Measurements from ENCODE around the gene TAS2R43. TPM values are rescaled to one million over a fixed set of nuclear protein-coding genes. Genes with fewer than 3 reads are reported as not detected.
"Not testable (repeated sequence)": the region's sequence is repeated elsewhere in the genome, so short reads cannot be mapped to it uniquely, and the experiment has no call there.

TAS2R43 gene
- polyA plus RNA-seq, 2 of the 4 experiments (the other 2 are of a cell fraction), result not detected

DNA sequence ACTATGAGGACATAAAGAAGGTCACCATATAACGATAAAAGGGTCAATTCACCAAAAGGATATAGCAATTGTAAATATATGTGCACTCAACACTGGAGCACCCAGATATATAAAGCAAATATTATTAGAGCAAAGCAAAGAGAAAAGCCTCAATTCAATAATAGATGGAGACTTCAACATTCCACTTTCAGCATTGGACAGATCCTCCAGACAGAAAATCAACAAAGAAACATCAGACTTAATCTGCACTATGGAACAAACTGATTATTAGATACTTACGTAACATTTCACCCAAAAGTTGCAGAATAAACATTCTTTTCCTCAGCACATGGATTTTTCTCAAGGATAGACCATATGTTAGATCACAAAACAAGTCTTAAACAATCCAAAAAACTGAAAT is 50.7 kb downstream of the TAS2R43 start:
- TF ChIP-seq, protein P1, sequence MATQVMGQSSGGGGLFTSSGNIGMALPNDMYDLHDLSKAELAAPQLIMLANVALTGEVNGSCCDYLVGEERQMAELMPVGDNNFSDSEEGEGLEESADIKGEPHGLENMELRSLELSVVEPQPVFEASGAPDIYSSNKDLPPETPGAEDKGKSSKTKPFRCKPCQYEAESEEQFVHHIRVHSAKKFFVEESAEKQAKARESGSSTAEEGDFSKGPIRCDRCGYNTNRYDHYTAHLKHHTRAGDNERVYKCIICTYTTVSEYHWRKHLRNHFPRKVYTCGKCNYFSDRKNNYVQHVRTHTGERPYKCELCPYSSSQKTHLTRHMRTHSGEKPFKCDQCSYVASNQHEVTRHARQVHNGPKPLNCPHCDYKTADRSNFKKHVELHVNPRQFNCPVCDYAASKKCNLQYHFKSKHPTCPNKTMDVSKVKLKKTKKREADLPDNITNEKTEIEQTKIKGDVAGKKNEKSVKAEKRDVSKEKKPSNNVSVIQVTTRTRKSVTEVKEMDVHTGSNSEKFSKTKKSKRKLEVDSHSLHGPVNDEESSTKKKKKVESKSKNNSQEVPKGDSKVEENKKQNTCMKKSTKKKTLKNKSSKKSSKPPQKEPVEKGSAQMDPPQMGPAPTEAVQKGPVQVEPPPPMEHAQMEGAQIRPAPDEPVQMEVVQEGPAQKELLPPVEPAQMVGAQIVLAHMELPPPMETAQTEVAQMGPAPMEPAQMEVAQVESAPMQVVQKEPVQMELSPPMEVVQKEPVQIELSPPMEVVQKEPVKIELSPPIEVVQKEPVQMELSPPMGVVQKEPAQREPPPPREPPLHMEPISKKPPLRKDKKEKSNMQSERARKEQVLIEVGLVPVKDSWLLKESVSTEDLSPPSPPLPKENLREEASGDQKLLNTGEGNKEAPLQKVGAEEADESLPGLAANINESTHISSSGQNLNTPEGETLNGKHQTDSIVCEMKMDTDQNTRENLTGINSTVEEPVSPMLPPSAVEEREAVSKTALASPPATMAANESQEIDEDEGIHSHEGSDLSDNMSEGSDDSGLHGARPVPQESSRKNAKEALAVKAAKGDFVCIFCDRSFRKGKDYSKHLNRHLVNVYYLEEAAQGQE (IDR thresholded peaks at IDR 0.05), result peak; percentile 43; the same call in 1 of the 2 replicates
- H3K27ac ChIP-seq; POLR2A ChIA-PET; CTCF ChIA-PET; ATAC-seq; H3K9me3 ChIP-seq; DNase-seq (ENCODE audit: low read depth in 1 of 2, low spot score in 1 of 2); H3K4me2 ChIP-seq; H3K4me1 ChIP-seq; H3K4me3 ChIP-seq; FAIRE-seq: not testable (repeated sequence)
- 92% methylated on average over 2 of the region's 2 CpGs for WGBS (ENCODE audit: missing lambda C conversion rate)

Small RNAs within 50 kb of the gene (small RNA-seq; reads per million reads assigned to genes)
- gene AC018630.1, result 0 reads per million in 6 experiments

Other genes starting within 250 kb of the TAS2R43 start
- gene PRR4, start 242.8 kb downstream of the TAS2R43 start, polyA plus RNA-seq (2011; rRNA removed), result 5.7 and 6.4 TPM in 2 replicates
- gene PRR4, start 242.8 kb downstream of the TAS2R43 start, polyA plus RNA-seq (2017; fragmentation: RNase III; extraction: RNeasy Plus Mini Kit Qiagen cat#74134 plus additional on column Dnase treatment), result 1.6 to 2.5 TPM (median 2.2 TPM) in 3 replicates
- 3.4 and 4.3 TPM in 2 replicates for gene PRH1, start 208.1 kb downstream of the TAS2R43 start, polyA plus RNA-seq (2011; rRNA removed)
- gene PRH1, start 208.1 kb downstream of the TAS2R43 start, polyA plus RNA-seq (2017; fragmentation: RNase III; extraction: RNeasy Plus Mini Kit Qiagen cat#74134 plus additional on column Dnase treatment), result 6.7 to 7.8 TPM (median 7.8 TPM) in 3 replicates
- gene TAS2R13, start 182.8 kb downstream of the TAS2R43 start, polyA plus RNA-seq (2011; rRNA removed), result 0.19 and 0.28 TPM in 2 replicates
- gene TAS2R13, start 182.8 kb downstream of the TAS2R43 start, polyA plus RNA-seq (2017; fragmentation: RNase III; extraction: RNeasy Plus Mini Kit Qiagen cat#74134 plus additional on column Dnase treatment), result not detected in 3 replicates
- 0.25 and 0.39 TPM in 2 replicates for gene PRH2, start 163.1 kb downstream of the TAS2R43 start, polyA plus RNA-seq (2011; rRNA removed)
- 0.19 TPM in 1 of 3 replicates, not detected in the others for gene PRH2, start 163.1 kb downstream of the TAS2R43 start, polyA plus RNA-seq (2017; fragmentation: RNase III; extraction: RNeasy Plus Mini Kit Qiagen cat#74134 plus additional on column Dnase treatment)
- gene TAS2R14, start 153.1 kb downstream of the TAS2R43 start, polyA plus RNA-seq (2011; rRNA removed), result 3.1 and 4.1 TPM in 2 replicates
- 0.70 to 0.94 TPM (median 0.80 TPM) in 3 replicates for gene TAS2R14, start 153.1 kb downstream of the TAS2R43 start, polyA plus RNA-seq (2017; fragmentation: RNase III; extraction: RNeasy Plus Mini Kit Qiagen cat#74134 plus additional on column Dnase treatment)
- gene TAS2R50, start 105.4 kb downstream of the TAS2R43 start, polyA plus RNA-seq (2011; rRNA removed), result 0.25 and 0.27 TPM in 2 replicates
- gene TAS2R50, start 105.4 kb downstream of the TAS2R43 start, polyA plus RNA-seq (2017; fragmentation: RNase III; extraction: RNeasy Plus Mini Kit Qiagen cat#74134 plus additional on column Dnase treatment), result not detected in 3 replicates
- gene TAS2R20, start 94.0 kb downstream of the TAS2R43 start, polyA plus RNA-seq (2011; rRNA removed), result 0.89 and 1.4 TPM in 2 replicates
- gene TAS2R20, start 94.0 kb downstream of the TAS2R43 start, polyA plus RNA-seq (2017; fragmentation: RNase III; extraction: RNeasy Plus Mini Kit Qiagen cat#74134 plus additional on column Dnase treatment), result 0.15 to 0.21 TPM (median 0.15 TPM) in 3 replicates
- 0.90 and 1.1 TPM in 2 replicates for gene TAS2R19, start 69.7 kb downstream of the TAS2R43 start, polyA plus RNA-seq (2011; rRNA removed)
- gene TAS2R19, start 69.7 kb downstream of the TAS2R43 start, polyA plus RNA-seq (2017; fragmentation: RNase III; extraction: RNeasy Plus Mini Kit Qiagen cat#74134 plus additional on column Dnase treatment), result 0.09 to 0.19 TPM (median 0.13 TPM) in 3 replicates
- 0.73 and 1.1 TPM in 2 replicates for gene TAS2R31, start 60.9 kb downstream of the TAS2R43 start, polyA plus RNA-seq (2011; rRNA removed)
- gene TAS2R31, start 60.9 kb downstream of the TAS2R43 start, polyA plus RNA-seq (2017; fragmentation: RNase III; extraction: RNeasy Plus Mini Kit Qiagen cat#74134 plus additional on column Dnase treatment), result 0.17 to 0.30 TPM (median 0.28 TPM) in 3 replicates
- gene TAS2R46, start 30.0 kb downstream of the TAS2R43 start, polyA plus RNA-seq (2011; rRNA removed), result 0.32 and 0.48 TPM in 2 replicates
- gene TAS2R46, start 30.0 kb downstream of the TAS2R43 start, polyA plus RNA-seq (2017; fragmentation: RNase III; extraction: RNeasy Plus Mini Kit Qiagen cat#74134 plus additional on column Dnase treatment), result 0.10 to 0.11 TPM in 2 of 3 replicates, not detected in the other
- gene TAS2R30, start 42.3 kb upstream of the TAS2R43 start, polyA plus RNA-seq (2011; rRNA removed), result 0.26 and 0.69 TPM in 2 replicates
- 0.11 TPM in 1 of 3 replicates, not detected in the others for gene TAS2R30, start 42.3 kb upstream of the TAS2R43 start, polyA plus RNA-seq (2017; fragmentation: RNase III; extraction: RNeasy Plus Mini Kit Qiagen cat#74134 plus additional on column Dnase treatment)
- gene SMIM10L1, start 78.9 kb upstream of the TAS2R43 start, polyA plus RNA-seq (2011; rRNA removed), result 4.6 and 6.2 TPM in 2 replicates
- gene SMIM10L1, start 78.9 kb upstream of the TAS2R43 start, polyA plus RNA-seq (2017; fragmentation: RNase III; extraction: RNeasy Plus Mini Kit Qiagen cat#74134 plus additional on column Dnase treatment), result 8.3 to 8.4 TPM (median 8.3 TPM) in 3 replicates
- not detected in 2 replicates for gene TAS2R42, start 94.6 kb upstream of the TAS2R43 start, polyA plus RNA-seq (2011; rRNA removed)
- gene TAS2R42, start 94.6 kb upstream of the TAS2R43 start, polyA plus RNA-seq (2017; fragmentation: RNase III; extraction: RNeasy Plus Mini Kit Qiagen cat#74134 plus additional on column Dnase treatment), result not detected in 3 replicates
- not detected in 2 replicates for gene PRB3, start 177.4 kb upstream of the TAS2R43 start, polyA plus RNA-seq (2011; rRNA removed)
- not detected in 3 replicates for gene PRB3, start 177.4 kb upstream of the TAS2R43 start, polyA plus RNA-seq (2017; fragmentation: RNase III; extraction: RNeasy Plus Mini Kit Qiagen cat#74134 plus additional on column Dnase treatment)
- gene PRB4, start 218.1 kb upstream of the TAS2R43 start, polyA plus RNA-seq (2011; rRNA removed), result not detected in 2 replicates
- gene PRB4, start 218.1 kb upstream of the TAS2R43 start, polyA plus RNA-seq (2017; fragmentation: RNase III; extraction: RNeasy Plus Mini Kit Qiagen cat#74134 plus additional on column Dnase treatment), result not detected in 3 replicates